HepG2 (cell line): ENCODE results near the gene ZFP36L2. TPM values are rescaled to one million over a fixed set of nuclear protein-coding genes. Genes with fewer than 3 reads are reported as not detected.

Experiments
- BORCS8-MEF2B ChIP-seq: sonication (generic); formaldehyde crosslinking; IDR thresholded peaks from 2 replicates; pipeline ENCODE4 v1.8.0; 2022; ENCODE audit warnings: mild to moderate bottlenecking, missing genetic modification reagents
- BRF2 ChIP-seq: sonication (generic); formaldehyde crosslinking; IDR thresholded peaks from 2 replicates; pipeline ENCODE4 v1.8.1; 2022; ENCODE audit warnings: mild to moderate bottlenecking, missing genetic modification reagents
- CCAR2 ChIP-seq: fragments of 200-400 bp; formaldehyde crosslinking; optimal IDR thresholded peaks from 2 replicates; pipeline ENCODE3; 2018; ENCODE audit warnings: low read depth, mild to moderate bottlenecking, low read length, moderate library complexity
- EP300 ChIP-seq, 3 experiments: sonication (generic) in 1 of 3; formaldehyde crosslinking in 1 of 3; IDR thresholded peaks; 2 replicates each; pipeline versions ENCODE4 v1.5.1 to v1.6.1; 2011 to 2020; ENCODE audit warnings: low read depth in 2 of 3, low read length in 2 of 3, borderline replicate concordance in 1 of 3, improper control_type of control experiment in 1 of 3, mild to moderate bottlenecking in 1 of 3, missing genetic modification reagents in 1 of 3, moderate library complexity in 1 of 3
- EZH2 ChIP-seq: conservative IDR thresholded peaks from 2 replicates; pipeline ENCODE4 v1.6.1; 2012; ENCODE audit warnings: mild to moderate bottlenecking, low read depth, low read length, moderate library complexity
- FOXK1 ChIP-seq: sonication (generic); formaldehyde crosslinking; IDR thresholded peaks from 2 replicates; pipeline ENCODE4 v1.4.0; 2020; ENCODE audit warnings: low read depth, missing genetic modification reagents, borderline replicate concordance
- GPBP1L1 ChIP-seq: sonication (generic); formaldehyde crosslinking; IDR thresholded peaks from 2 replicates; pipeline ENCODE4 v1.5.0; 2020; ENCODE audit warnings: mild to moderate bottlenecking, missing genetic modification reagents
- HOXA3 ChIP-seq: sonication (generic); formaldehyde crosslinking; IDR thresholded peaks from 2 replicates; pipeline ENCODE4 v1.5.0; 2020; ENCODE audit warnings: missing genetic modification reagents
- MAFG ChIP-seq: sonication (generic); formaldehyde crosslinking; IDR thresholded peaks from 2 replicates; pipeline ENCODE4 v1.5.1; 2020; ENCODE audit warnings: mild to moderate bottlenecking, missing genetic modification reagents
- MIER3 ChIP-seq: IDR thresholded peaks from 2 replicates; pipeline ENCODE4 v1.6.1; 2016; ENCODE audit warnings: missing compliant biosample characterization, borderline replicate concordance
- MLXIP ChIP-seq: sonication (generic); formaldehyde crosslinking; IDR thresholded peaks from 2 replicates; pipeline ENCODE4 v1.9.0; 2021; ENCODE audit warnings: missing genetic modification reagents, borderline replicate concordance
- SOX13 ChIP-seq, 3 experiments: fragments of 450-650 bp in 1 of 3; sonication (generic) in 1 of 3; formaldehyde crosslinking in 1 of 3; IDR thresholded peaks in 2 of 3; conservative IDR thresholded peaks in 1 of 3; 2 replicates each; pipeline versions ENCODE4 v1.5.0 to v1.6.1; 2016 to 2020; ENCODE audit warnings: antibody characterized with exemption in 1 of 3, mild to moderate bottlenecking in 1 of 3, missing compliant biosample characterization in 1 of 3, missing genetic modification reagents in 1 of 3, moderate library complexity in 1 of 3
- ZNF280D ChIP-seq: sonication (generic); formaldehyde crosslinking; IDR thresholded peaks from 2 replicates; pipeline ENCODE4 v1.5.1; 2020; ENCODE audit warnings: mild to moderate bottlenecking, missing genetic modification reagents
- ZNF772 ChIP-seq: sonication (generic); formaldehyde crosslinking; IDR thresholded peaks from 2 replicates; pipeline ENCODE4 v1.5.0; 2020; ENCODE audit warnings: mild to moderate bottlenecking, missing genetic modification reagents
- ZNF891 ChIP-seq: sonication (generic); formaldehyde crosslinking; IDR thresholded peaks from 2 replicates; pipeline ENCODE4 v1.5.0; 2020; ENCODE audit warnings: mild to moderate bottlenecking, missing genetic modification reagents
- polyA plus RNA-seq, 8 experiments: library from polyadenylated mRNA; depleted of rRNA in 3 of 8; stranded (reverse) in 7 of 8; unstranded in 1 of 8; fragments of >200 nt; fragmentation: Illumina TruSeq in 4 of 8; extraction: Trizol in 4 of 8; gene quantifications; 2 replicates each; pipeline versions ENCODE4 v1.2.1 to v1.2.3, GENCODE V29; 2011 to 2016; ENCODE audit warnings: low read depth in 4 of 8, missing spikeins in 1 of 8, mixed read lengths in 1 of 8; ENCODE audit not compliant: insufficient read depth in 1 of 8
- total RNA-seq, 5 experiments: library from RNA; depleted of rRNA; stranded (reverse); fragments of >200 nt; fragmentation: Illumina TruSeq; extraction: Trizol; gene quantifications; 2 replicates each; pipeline ENCODE4 v1.2.3, GENCODE V29; 2016; ENCODE audit warnings: low read depth in 1 of 5

ZFP36L2 gene
- total and polyA plus RNA-seq, 2 of the 13 experiments (the other 11 are each of a cell fraction or from before 2014, with no cell fraction given): 11.2 to 21.8 TPM

- TF ChIP-seq ZNF280D (CRISPR knock-in tag) (no peak), EZH2 (no peak), MIER3 (CRISPR knock-in tag) (no peak), HOXA3 (peak; percentile 18; the same call in 1 of the 2 replicates), ZNF891 (no peak), MLXIP (CRISPR knock-in tag) (no peak), SOX13 (IDR thresholded peaks at IDR 0.05) (no peak), SOX13 (CRISPR knock-in tag; conservative IDR thresholded peaks at IDR 0.05 in 1 of 2, IDR thresholded peaks at IDR 0.05 in 1 of 2) (peak in 1 of 2 experiments; percentile 6; a peak in 1 of 4 replicates), ZNF772 (CRISPR knock-in tag) (no peak), MAFG (CRISPR knock-in tag) (no peak), BORCS8-MEF2B (no peak), CCAR2 (no peak), EP300 (IDR thresholded peaks at IDR 0.05; ENCODE audit: low read depth in 2 of 2, low read length in 2 of 2) (peak in 1 of 2 experiments; percentile 58; a peak in 1 of 4 replicates), EP300 (CRISPR knock-in tag; IDR thresholded peaks at IDR 0.05; ENCODE audit: borderline replicate concordance) (no peak), FOXK1 (CRISPR knock-in tag) (no peak), BRF2 (no peak), GPBP1L1 (CRISPR knock-in tag) (no peak)
Measured at GRCh38 chr2:43186679-43187374, 39.6 kb downstream of the ZFP36L2 start (continued).
